Dedifferentiated amniotic fluid mesenchymal stem cell (primary cell): ENCODE data around the gene SMYD4.
"Not testable (repeated sequence)": the region's sequence is repeated elsewhere in the genome, so short reads cannot be mapped to it uniquely, and the experiment has no call there.

Source experiments
- DNase-seq: peaks from one replicate; pipeline ENCODE4 v3.0.0-alpha.2; 2016; ENCODE audit errors: extremely low spot score

SMYD4 gene

DNA sequence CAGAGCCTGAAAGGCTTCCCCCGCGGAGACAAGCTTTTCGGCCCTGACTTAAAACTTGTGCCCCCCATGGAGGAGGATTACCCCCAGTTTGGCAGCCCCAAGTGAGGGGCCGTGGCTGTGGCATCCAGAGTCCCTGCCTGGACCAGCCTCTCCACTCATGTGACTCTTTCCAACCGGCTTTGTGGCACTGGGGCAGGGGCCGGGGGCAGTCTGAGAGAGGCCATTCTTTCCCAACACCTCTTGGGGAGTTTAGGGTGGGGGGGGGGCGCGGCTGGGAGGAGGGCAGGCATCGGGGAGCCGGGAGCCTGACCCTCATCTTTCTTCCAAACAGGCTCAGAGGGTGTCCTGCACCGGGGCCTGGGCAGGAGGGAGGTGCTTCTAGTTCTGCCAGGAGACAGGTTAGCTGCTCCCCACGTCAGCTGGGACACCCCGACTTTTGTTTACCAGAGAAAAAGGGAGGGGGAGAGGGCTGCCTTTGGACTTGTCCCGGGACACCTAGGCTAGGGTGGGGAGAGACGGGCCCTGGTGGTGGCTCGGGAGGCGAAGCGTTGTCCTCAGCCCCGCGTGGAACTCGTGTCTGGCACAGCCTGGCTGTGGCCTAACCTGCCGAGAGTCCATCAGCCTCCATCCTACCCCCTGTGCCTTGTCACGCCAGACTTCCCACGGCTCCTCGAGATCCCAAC lies 75.1 kb downstream of the SMYD4 start:
- DNase-seq: no peak

- no peak for DNase-seq
Observed at GRCh38 chr17:1753767-1754429, 75.8 kb downstream of the SMYD4 start.

- DNase-seq: no peak
Observed at GRCh38 chr17:1752425-1753262, 77.1 kb downstream of the SMYD4 start.

- DNase-seq: no peak
Observed at GRCh38 chr17:1750628-1751027, 79.1 kb downstream of the SMYD4 start.

- DNase-seq: no peak
Observed at GRCh38 chr17:1746975-1747543, 82.6 kb downstream of the SMYD4 start.

DNA sequence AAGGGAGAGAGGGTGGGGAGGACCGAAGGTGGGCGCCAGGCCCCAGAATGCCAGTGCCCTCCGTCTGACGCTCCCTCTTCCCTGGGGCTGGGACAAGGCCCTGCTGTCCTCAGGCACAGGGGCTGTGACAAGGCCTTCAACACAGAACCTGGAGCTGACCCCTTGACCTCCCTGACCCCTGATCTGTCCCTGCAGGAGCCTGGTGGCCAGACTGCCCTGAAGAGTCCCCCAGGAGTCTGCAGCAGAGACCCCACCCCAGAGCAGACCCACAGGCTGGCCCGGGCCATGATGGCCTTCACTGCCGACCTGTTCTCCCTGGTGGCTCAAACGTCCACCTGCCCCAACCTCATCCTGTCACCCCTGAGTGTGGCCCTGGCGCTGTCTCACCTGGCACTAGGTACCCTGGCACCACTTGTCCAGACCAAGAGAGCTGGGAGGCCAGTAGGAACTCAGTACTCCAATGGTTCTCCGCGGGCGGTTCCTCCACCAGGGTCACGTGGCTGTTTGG lies 84.1 kb downstream of the SMYD4 start:
- DNase-seq: no peak

DNA sequence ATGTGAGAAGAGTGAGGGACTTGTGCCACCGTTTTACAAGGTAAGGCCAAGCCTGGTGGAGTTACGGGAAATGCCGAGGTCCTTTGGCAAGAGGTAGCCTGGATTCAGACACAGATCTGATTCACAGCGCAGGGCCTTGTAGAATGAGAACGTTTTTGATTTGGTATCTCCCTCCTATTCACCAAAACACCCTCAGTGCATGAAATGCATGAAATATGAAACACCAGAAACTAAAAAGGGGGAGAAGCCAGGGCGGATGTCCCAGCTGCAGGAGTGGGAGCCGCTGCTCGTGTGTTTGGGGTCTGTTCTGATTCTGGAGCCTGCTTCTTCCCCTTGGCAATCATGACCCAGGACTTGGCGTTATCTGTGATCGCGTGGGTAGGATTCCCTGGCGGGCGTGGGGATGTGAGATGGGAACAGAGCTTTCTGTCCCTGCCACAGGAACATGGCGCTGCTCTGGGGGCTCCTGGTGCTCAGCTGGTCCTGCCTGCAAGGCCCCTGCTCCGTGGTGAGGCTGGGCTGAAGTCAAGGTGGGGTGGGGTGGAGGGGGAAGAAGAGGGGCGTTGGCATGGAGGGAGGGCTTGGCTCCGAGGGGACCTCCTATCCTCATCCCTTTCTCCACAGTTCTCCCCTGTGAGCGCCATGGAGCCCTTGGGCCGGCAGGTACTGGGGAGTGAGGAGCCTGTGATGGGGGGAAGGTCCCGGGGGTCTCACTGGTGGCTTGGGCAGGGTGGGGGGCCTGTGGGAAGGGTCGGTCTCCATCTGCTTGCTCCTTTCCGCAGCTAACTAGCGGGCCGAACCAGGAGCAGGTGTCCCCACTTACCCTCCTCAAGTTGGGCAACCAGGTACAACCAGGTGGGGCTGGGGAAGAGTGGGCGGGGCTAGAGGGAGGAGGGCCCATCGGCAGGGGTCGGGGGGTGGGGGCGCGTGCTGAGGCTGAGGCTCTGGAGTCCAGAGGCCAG lies 84.9 kb downstream of the SMYD4 start:
- no peak for DNase-seq

GRCh38 chr17:1743088-1743439 lies 86.6 kb downstream of the SMYD4 start:
- DNase-seq: no peak

DNA sequence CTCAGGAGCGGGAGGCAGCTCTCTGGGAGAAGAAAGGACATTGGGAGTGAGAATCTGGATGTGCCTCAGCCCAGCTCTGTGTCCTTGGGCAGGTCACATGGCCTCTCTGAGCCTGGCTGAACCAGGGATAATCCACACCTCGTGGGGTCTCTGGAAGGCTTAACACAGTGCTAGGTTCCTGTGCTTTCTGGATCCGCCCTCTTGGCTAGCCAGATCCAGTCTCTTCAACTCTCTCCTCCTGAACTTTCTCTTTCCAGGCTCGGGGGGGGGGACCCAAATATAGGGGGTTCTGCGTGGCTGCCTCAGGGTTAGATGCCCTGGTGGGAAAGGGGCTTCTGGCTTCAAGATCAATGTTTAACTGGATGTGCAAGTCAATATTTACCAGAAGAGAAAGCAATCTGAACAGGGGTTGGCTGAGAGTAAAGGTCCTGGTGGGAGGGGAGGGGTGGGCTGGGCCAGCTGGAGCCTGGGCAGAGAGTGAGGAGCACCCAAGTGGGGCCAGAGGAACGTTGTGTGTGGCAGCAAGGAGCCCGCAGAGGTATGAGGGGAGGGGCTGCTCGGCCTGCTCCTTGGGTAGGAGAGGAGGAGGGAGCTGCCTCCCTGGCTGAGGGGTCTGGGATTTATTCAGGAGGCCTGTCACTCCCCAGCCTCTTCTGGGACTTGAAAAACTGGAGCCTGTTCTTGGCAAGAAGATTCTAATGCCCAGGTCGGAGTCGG lies 87.2 kb downstream of the SMYD4 start, which contains the start of gene SERPINF2:
TSS of gene SERPINF2 (plus strand) at position 501 of the 717 bp plus-strand sequence. CDS start 2,125 bp downstream, outside the sequence.
- DNase-seq: no peak

DNA sequence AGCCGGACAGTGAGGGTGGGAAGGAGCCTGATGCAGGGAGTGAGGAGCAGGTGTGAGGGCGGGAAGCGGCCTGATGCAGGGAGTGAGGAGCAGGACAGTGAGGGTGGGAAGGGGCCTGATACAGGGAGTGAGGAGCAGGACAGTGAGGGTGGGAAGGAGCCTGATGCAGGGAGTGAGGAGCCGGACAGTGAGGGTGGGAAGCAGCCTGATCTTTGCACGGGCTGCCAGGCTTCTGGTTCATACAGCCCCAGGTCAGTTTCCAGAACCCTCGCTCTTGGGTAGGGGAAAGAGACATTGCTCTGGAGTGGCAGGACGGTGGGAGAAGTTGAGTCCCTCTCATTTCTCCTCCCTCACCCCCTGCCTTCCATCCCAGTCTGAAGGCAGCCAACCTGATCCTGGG lies 87.8 kb downstream of the SMYD4 start:
- DNase-seq: not testable (repeated sequence)

GRCh38 chr17:1737531-1738291 lies 92.0 kb downstream of the SMYD4 start:
- DNase-seq: no peak

- peak; percentile 43 for DNase-seq
Observed at GRCh38 chr17:1736348-1737281, 93.1 kb downstream of the SMYD4 start.

DNA sequence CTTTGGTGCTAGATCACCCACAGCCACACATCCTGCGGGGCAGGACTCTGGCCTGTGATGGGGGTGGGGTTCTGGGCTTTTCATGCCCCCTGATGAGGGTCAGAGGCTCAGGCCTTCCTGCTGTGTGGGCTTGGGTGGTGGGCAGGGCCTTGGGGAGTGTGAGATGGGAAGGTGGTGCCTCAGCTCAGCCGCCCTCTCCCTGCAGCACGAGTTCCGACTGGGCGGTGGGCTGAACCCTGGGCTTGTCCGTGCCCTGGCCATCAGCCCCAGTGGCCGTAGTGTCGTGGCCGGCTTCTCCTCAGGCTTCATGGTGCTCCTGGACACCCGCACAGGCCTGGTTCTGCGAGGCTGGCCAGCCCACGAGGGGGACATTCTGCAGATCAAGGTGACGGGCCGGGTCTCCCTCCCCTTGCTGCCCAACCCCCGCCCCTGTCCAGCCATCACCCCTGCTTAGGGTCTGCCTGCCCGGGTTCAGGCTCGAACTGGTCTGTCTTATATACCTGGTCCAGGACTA lies 93.8 kb downstream of the SMYD4 start:
- no peak for DNase-seq

GRCh38 chr17:1735418-1735817 lies 94.3 kb downstream of the SMYD4 start:
- DNase-seq: no peak

DNA sequence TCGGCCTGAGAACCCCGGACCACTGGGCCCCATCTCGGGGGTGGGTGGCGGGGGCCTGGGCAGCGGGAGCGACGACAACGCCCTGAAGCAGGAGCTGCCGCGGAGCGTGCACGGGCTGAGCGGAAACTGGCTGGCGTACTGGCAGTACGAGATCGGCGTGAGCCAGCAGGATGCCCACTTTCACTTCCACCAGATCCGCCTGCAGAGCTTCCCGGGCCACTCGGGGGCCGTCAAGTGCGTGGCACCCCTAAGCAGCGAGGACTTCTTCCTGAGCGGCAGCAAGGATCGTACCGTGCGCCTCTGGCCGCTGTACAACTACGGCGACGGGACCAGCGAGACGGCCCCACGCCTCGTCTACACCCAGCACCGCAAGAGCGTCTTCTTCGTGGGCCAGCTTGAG lies 95.9 kb downstream of the SMYD4 start:
- DNase-seq: no peak

- DNase-seq: no peak
Observed at GRCh38 chr17:1732833-1733321, 96.8 kb downstream of the SMYD4 start.

DNA sequence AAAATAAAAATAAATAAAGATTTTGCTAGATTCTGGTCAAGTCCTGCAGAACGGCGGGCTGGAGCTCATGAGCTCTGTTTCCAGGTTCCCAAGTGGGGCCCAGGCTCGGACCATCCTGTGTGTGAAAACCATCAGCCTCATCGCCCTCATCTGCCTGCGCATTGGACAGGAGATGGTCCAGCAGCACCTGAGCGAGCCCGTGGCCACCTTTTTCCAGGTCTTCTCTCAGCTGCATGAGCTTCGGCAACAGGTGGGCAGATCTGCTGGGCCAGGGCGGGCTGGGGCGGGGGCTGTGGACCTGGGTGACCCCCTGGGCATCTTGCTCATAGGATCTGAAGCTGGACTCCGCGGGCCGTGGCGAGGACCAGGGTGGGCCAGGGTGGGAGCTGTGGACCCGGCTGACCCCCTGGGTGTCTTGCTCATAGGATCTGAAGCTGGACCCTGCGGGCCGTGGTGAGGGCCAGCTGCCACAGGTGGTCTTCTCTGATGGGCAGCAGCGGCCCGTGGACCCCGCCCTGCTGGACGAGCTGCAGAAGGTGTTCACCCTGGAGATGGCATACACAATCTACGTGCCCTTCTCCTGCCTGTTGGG lies 97.4 kb downstream of the SMYD4 start:
- DNase-seq: no peak

DNA sequence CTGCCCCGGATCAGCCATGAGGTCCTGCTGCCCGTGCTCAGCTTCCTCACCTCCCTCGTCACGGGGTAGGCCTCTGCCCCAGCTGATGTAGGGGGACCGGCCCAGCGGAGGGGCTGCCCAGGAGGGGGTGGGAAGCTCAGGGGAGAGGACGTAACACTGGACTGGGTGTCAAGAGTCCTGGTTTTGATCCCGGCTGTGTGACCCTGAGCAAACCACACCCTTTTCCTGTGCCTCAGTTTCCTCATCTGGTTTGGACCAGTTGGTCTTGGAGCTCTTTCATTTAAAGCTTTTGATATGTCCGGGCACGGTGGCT lies 98.6 kb downstream of the SMYD4 start:
- no peak for DNase-seq
